Metanephros (tissue), 1 donor: Measurements from ENCODE around the gene TC2N. TPM values are rescaled to one million over a fixed set of nuclear protein-coding genes. Genes with fewer than 3 reads are reported as not detected.

Experiments
- total RNA-seq: library from RNA; depleted of rRNA; stranded (reverse); fragments of >200 nt; gene quantifications from one replicate; pipeline ENCODE4 v1.2.3, GENCODE V29; 2014

TC2N gene
- 22.1 TPM for total RNA-seq

GRCh38 chr14:91867316-91867988, at the start of gene TC2N:
Gene TC2N (minus strand): TSS chr14:91867536. CDS start chr14:91813769, 53,767 bp downstream.

GRCh38 chr14:91731986-91732385, 135.3 kb downstream of the TC2N start, which contains the start of gene CATSPERB:
Gene CATSPERB (minus strand): TSS chr14:91732086. CDS start chr14:91729479, 2,607 bp downstream.

Other genes starting within 250 kb of the TC2N start
- 0.99 TPM for gene CATSPERB, start 135.4 kb downstream of the TC2N start, total RNA-seq
- gene FBLN5, start 80.2 kb upstream of the TC2N start, total RNA-seq = 153 TPM
- gene TRIP11, start 172.5 kb upstream of the TC2N start, total RNA-seq = 38.9 TPM
- 34.7 TPM for gene ATXN3, start 239.0 kb upstream of the TC2N start, total RNA-seq